HepG2 (cell line): ENCODE measurements around the gene USP34. TPM values are rescaled to one million over a fixed set of nuclear protein-coding genes. Genes with fewer than 3 reads are reported as not detected.
A peak's percentile ranks its signal among the peaks of the same experiment; 100 is the strongest.

Experiments used
- ATAC-seq: fragments of 200-7000 bp; cut with Tn5 transposase; 3 replicates; pipeline ENCODE4 v1.9.1; 2020; ENCODE audit warnings: mild to moderate bottlenecking, moderate library complexity
- BruUV-seq: library from RNA; stranded (reverse); fragments of 400-500 nt; replicated peaks from 2 replicates; lab custom pipeline; 2021; lab: Mats Ljungman, UMichigan
- CTCF ChIA-PET: fragments of 300-600 bp; formaldehyde crosslinking; extraction: SDS; loops from one replicate; lab custom pipeline; 2021; ENCODE audit warnings: low total read pairs, inconsistent platforms, low intra/inter-chr PET ratio; lab: Yijun Ruan, JAX
- POLR2A ChIA-PET: fragments of 350-600 bp; sonication (Branson Sonifier 250); formaldehyde crosslinking; loops from one replicate; lab custom pipeline; 2020; ENCODE audit warnings: antibody characterized with exemption, inconsistent platforms; lab: Yijun Ruan, JAX
- DNase-seq: peaks from one replicate; pipeline ENCODE4 v3.0.0-alpha.2; 2015; ENCODE audit warnings: low spot score
- FAIRE-seq: peaks from 3 replicates; lab custom pipeline; 2011; peaks lifted over from hg19 to GRCh38; lab: Jason Lieb, UNC
- H2AFZ ChIP-seq: one replicate; pipeline ENCODE4 v1.6.1; 2011; ENCODE audit warnings: low read length, inconsistent platforms
- H3K27ac ChIP-seq: fragments of 300-600 bp; 3 replicates; pipeline ENCODE4 v1.8.0; 2011; ENCODE audit warnings: mixed run types, mild to moderate bottlenecking, mixed read lengths, low read length, inconsistent platforms; ENCODE audit not compliant: insufficient read depth; ENCODE audit errors: extremely low read length
- H3K27me3 ChIP-seq, 2 experiments: fragments of 200-600 bp in 1 of 2; 2 replicates in 1 of 2; 3 replicates in 1 of 2; pipeline versions ENCODE4 v1.6.0 to v1.8.0; 2011; ENCODE audit warnings: low read length in 2 of 2, mild to moderate bottlenecking in 2 of 2, moderate library complexity in 2 of 2, inconsistent platforms in 1 of 2; ENCODE audit not compliant: insufficient read depth in 2 of 2, control insufficient read depth in 1 of 2
- H3K36me3 ChIP-seq, 2 experiments: fragments of 200-600 bp in 1 of 2; replicated peaks in 1 of 2; 2 replicates in 1 of 2; 3 replicates in 1 of 2; pipeline versions ENCODE4 v1.5.1 to v1.8.0; 2011; ENCODE audit warnings: low read length in 2 of 2, inconsistent platforms in 1 of 2; ENCODE audit not compliant: insufficient read depth in 2 of 2, control insufficient read depth in 1 of 2
- H3K4me1 ChIP-seq: 2 replicates; pipeline ENCODE4 v1.5.1; 2012; ENCODE audit warnings: low read length, inconsistent platforms; ENCODE audit not compliant: insufficient read depth
- H3K4me2 ChIP-seq: 2 replicates; pipeline ENCODE4 v1.6.0; 2011; ENCODE audit warnings: low read depth, low read length, inconsistent platforms
- H3K4me3 ChIP-seq, 3 experiments: fragments of 200-600 bp in 1 of 3; sonication (generic), shearing (Covaris generic) in 1 of 3; replicated peaks in 1 of 3; 2 replicates each; pipeline ENCODE4 v1.5.1; 2011 to 2016; ENCODE audit warnings: low read length in 3 of 3, inconsistent platforms in 2 of 3, low read depth in 2 of 3, mild to moderate bottlenecking in 2 of 3, control low read depth in 1 of 3, mixed read lengths in 1 of 3; ENCODE audit not compliant: insufficient read depth in 1 of 3
- H3K79me2 ChIP-seq: one replicate; pipeline ENCODE4 v1.6.1; 2011; ENCODE audit warnings: low read length, inconsistent platforms; ENCODE audit not compliant: insufficient read depth
- H3K9ac ChIP-seq: 2 replicates; pipeline ENCODE4 v1.6.0; 2011; ENCODE audit warnings: mild to moderate bottlenecking, low read depth, low read length, inconsistent platforms; ENCODE audit not compliant: insufficient read depth
- H3K9me3 ChIP-seq: 2 replicates; pipeline ENCODE4 v1.5.1; 2012; ENCODE audit warnings: mild to moderate bottlenecking, low read length
- H4K20me1 ChIP-seq: 2 replicates; pipeline ENCODE4 v1.6.0; 2011; ENCODE audit warnings: inconsistent platforms, mild to moderate bottlenecking, low read length, moderate library complexity; ENCODE audit not compliant: insufficient read depth
- HOMEZ ChIP-seq: IDR thresholded peaks from 2 replicates; pipeline ENCODE4 v1.6.1; 2016; ENCODE audit warnings: low read depth
- STAT6 ChIP-seq: sonication (generic); formaldehyde crosslinking; IDR thresholded peaks from 2 replicates; pipeline ENCODE4 v1.4.0; 2020; ENCODE audit warnings: missing genetic modification reagents, mild to moderate bottlenecking, borderline replicate concordance
- TEAD3 ChIP-seq: optimal IDR thresholded peaks from 2 replicates; pipeline ENCODE3; 2016; ENCODE audit warnings: borderline replicate concordance
- WGBS: methylation state at CpG from one replicate; pipeline ENCODE4 v1.1.6; 2017; ENCODE audit warnings: low lambda C conversion rate; 5-methylcytosine and 5-hydroxymethylcytosine counted together
- in situ Hi-C: cut with HindIII; loops from 2 replicates; pipeline ENCODE4 v1.10.0; 2017; ENCODE audit warnings: low pct_unique_long_range_greater_than_20kb; ENCODE audit not compliant: extremely low pct_ligation_motif_present
- intact Hi-C: fragments of 100-400 bp; cut with micrococcal nuclease; formaldehyde crosslinking; loops from one replicate; pipeline ENCODE4 v1.10.0; 2022; ENCODE audit not compliant: unreplicated experiment
- polyA plus RNA-seq, 8 experiments: library from polyadenylated mRNA; depleted of rRNA in 3 of 8; stranded (reverse) in 7 of 8; unstranded in 1 of 8; fragments of >200 nt; fragmentation: Illumina TruSeq in 4 of 8; extraction: Trizol in 4 of 8; gene quantifications; 2 replicates each; pipeline versions ENCODE4 v1.2.1 to v1.2.3, GENCODE V29; 2011 to 2016; ENCODE audit warnings: low read depth in 4 of 8, missing spikeins in 1 of 8, mixed read lengths in 1 of 8; ENCODE audit not compliant: insufficient read depth in 1 of 8
- total RNA-seq, 5 experiments: library from RNA; depleted of rRNA; stranded (reverse); fragments of >200 nt; fragmentation: Illumina TruSeq; extraction: Trizol; gene quantifications; 2 replicates each; pipeline ENCODE4 v1.2.3, GENCODE V29; 2016; ENCODE audit warnings: low read depth in 1 of 5

The USP34 gene
- total and polyA plus RNA-seq, 2 of the 13 experiments (the other 11 are each of a cell fraction or from before 2014, with no cell fraction given), result 99.2 to 100 TPM

- POLR2A ChIA-PET, result no interaction called here
- TF ChIP-seq TEAD3, result peak; percentile 33
- no peak for TF ChIP-seq STAT6 (CRISPR knock-in tag)
- 0 out of 2 replicates have a peak, but pooled peaks have one; percentile 16 for TF ChIP-seq HOMEZ
- H3K27me3 ChIP-seq, result no peaks in the 10 kb centered on the region
- WGBS, result 56% methylated on average over 3 of the region's 3 CpGs
- in situ Hi-C loops (loop anchor here (5.0 kb wide), 1 partner anchor 49 kb away; the partner anchor contains the start of gene USP34), intact Hi-C loops (no loop called here)
- no peak overlapping the region for H3K9ac ChIP-seq
- peaks cover 53% of the 10 kb centered on the region for H4K20me1 ChIP-seq
- no peak overlapping the region for H3K4me2 ChIP-seq
- peak overlapping the region; percentile 14 for H3K27ac ChIP-seq
- DNase-seq (peak; percentile 34), ATAC-seq (peak; percentile 19; the same call in 1 of the 3 replicates), FAIRE-seq (no peak)
- no peaks in the 10 kb centered on the region for H3K9me3 ChIP-seq
- H3K4me1 ChIP-seq, result peaks cover 71% of the 10 kb centered on the region
- CTCF ChIA-PET, result no interaction called here
- H3K36me3 ChIP-seq, result peaks cover 2 to 6% of the 10 kb centered on the region in 2 experiments; a peak in 3 of 5 replicates
- H2AFZ ChIP-seq, result no peak overlapping the region
- no peak overlapping the region for H3K4me3 ChIP-seq
- BruUV-seq, result no TSS peak
- peaks cover 95% of the 10 kb centered on the region for H3K79me2 ChIP-seq
Observed at GRCh38 chr2:61423714-61424113, 47.2 kb downstream of the USP34 start.
